ENCODE results near the gene RABGAP1.

DNA sequence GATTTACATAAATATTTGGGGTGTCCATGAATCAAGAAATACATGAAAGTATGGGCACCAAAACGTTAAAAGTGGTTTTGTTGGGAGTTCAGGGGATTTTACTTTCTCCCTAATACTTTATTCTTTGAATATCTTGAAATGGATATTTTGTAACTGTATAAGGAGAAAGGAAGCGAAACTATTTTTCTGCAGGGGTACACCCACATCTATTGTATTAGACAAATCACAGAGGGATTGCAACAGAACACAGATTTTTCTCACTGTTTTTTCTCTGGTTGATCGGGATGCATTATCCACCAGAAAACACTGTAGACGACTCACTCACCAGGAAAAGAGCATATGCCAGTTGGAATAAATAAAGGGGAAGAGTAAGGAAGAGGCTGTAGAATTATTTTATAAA lies 1.2 kb upstream of the RABGAP1 start:
- TF ChIP-seq, protein P1, sequence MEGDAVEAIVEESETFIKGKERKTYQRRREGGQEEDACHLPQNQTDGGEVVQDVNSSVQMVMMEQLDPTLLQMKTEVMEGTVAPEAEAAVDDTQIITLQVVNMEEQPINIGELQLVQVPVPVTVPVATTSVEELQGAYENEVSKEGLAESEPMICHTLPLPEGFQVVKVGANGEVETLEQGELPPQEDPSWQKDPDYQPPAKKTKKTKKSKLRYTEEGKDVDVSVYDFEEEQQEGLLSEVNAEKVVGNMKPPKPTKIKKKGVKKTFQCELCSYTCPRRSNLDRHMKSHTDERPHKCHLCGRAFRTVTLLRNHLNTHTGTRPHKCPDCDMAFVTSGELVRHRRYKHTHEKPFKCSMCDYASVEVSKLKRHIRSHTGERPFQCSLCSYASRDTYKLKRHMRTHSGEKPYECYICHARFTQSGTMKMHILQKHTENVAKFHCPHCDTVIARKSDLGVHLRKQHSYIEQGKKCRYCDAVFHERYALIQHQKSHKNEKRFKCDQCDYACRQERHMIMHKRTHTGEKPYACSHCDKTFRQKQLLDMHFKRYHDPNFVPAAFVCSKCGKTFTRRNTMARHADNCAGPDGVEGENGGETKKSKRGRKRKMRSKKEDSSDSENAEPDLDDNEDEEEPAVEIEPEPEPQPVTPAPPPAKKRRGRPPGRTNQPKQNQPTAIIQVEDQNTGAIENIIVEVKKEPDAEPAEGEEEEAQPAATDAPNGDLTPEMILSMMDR (IDR thresholded peaks at IDR 0.05) = no peak
- TF ChIP-seq POLR2A (IDR thresholded peaks at IDR 0.05) = no peak
- TF ChIP-seq EP300 (IDR thresholded peaks at IDR 0.05) = no peak

Measured in tibial nerve (tissue), 4 donors.